Esophagus squamous epithelium (tissue), 5 donors: ENCODE results near the gene ZC3H7B. TPM values are rescaled to one million over a fixed set of nuclear protein-coding genes. Genes with fewer than 3 reads are reported as not detected.
A peak's percentile ranks its signal among the peaks of the same experiment; 100 is the strongest.

Source experiments
- DNase-seq: peaks from one replicate; lab custom pipeline; 2025; lab: John Stamatoyannopoulos, UW
- H3K27ac ChIP-seq, 4 donors: fragments of 200-600 bp; sonication (generic); one replicate each; pipeline ENCODE4 v1.5.1; 2016 to 2019; ENCODE audit warnings: mild to moderate bottlenecking in 1 of 4
- H3K27me3 ChIP-seq, 4 donors: fragments of 200-600 bp; sonication (generic); 1 replicate in 3 of 4; 2 replicates in 1 of 4; pipeline versions ENCODE4 v1.5.1 to v1.6.0; 2017 to 2021; ENCODE audit warnings: antibody characterized with exemption in 1 of 4
- H3K36me3 ChIP-seq, 3 donors: fragments of 200-600 bp; sonication (generic); one replicate each; pipeline ENCODE4 v1.5.1; 2016 to 2019
- H3K4me1 ChIP-seq, 3 donors: fragments of 200-600 bp; sonication (generic); one replicate each; pipeline ENCODE4 v1.5.1; 2017 to 2019
- H3K4me3 ChIP-seq, 4 donors: fragments of 200-600 bp; sonication (generic); 1 replicate in 3 of 4; 2 replicates in 1 of 4; pipeline ENCODE4 v1.5.1; 2016 to 2019; ENCODE audit warnings: mild to moderate bottlenecking in 2 of 4, moderate library complexity in 1 of 4
- H3K9me3 ChIP-seq, 3 donors: fragments of 200-600 bp; sonication (generic); one replicate each; pipeline ENCODE4 v1.5.1; 2016 to 2019
- CTCF ChIP-seq, 6 experiments: fragments of 450-650 bp in 4 of 6; fragments of 200-600 bp in 2 of 6; sonication (generic) in 2 of 6; IDR thresholded peaks; one replicate each; pipeline ENCODE4 v1.5.1; 2016 to 2019; ENCODE audit warnings: antibody characterized with exemption in 6 of 6, mild to moderate bottlenecking in 4 of 6, moderate library complexity in 4 of 6
- POLR2A ChIP-seq, 4 donors: fragments of 450-650 bp; IDR thresholded peaks; one replicate each; pipeline ENCODE4 v1.6.1; 2017; ENCODE audit warnings: antibody characterized with exemption in 4 of 4, mild to moderate bottlenecking in 4 of 4, moderate library complexity in 3 of 4
- WGBS, 2 donors: methylation state at CpG; one replicate each; pipeline ENCODE4 v1.1.5; 2018; 5-methylcytosine and 5-hydroxymethylcytosine counted together
- intact Hi-C: fragments of 100-400 bp; cut with DNase I; formaldehyde crosslinking; loops from one replicate; pipeline ENCODE4 v1.15.0; 2022
- total RNA-seq, 4 donors: library from RNA; depleted of rRNA; stranded (reverse); fragments of >200 nt; gene quantifications; one replicate each; pipeline ENCODE4 v1.1.0, GENCODE V29; 2016
- donor health status: DM: yes; HTN: yes; CAD: no.

The ZC3H7B gene
- total RNA-seq, 4 donors from 2014 or later, result 18.7 to 36.8 (median 20.9) TPM

- intact Hi-C loops, result no loop called here
- H3K27me3 ChIP-seq, result peaks cover 0 to 22% (median 0%) of the 10 kb centered on the region in 4 donors
- TF ChIP-seq CTCF (IDR thresholded peaks at IDR 0.05), result no peak
- TF ChIP-seq POLR2A (IDR thresholded peaks at IDR 0.05), result no peak
- no peaks in the 10 kb centered on the region for H3K9me3 ChIP-seq
- H3K27ac ChIP-seq, result peak overlapping the region; percentile 41 to 83 (median 72)
- peak overlapping the region; percentile 22 to 63 (median 43) for H3K4me3 ChIP-seq
- H3K36me3 ChIP-seq, result no peaks in the 10 kb centered on the region
- H3K4me1 ChIP-seq, result peaks cover 17 to 70% (median 27%) of the 10 kb centered on the region in 3 donors
- no peak for DNase-seq
- WGBS, 2 donors, result 25 to 40% methylated on average over 1 to 7 of the region's 18 CpGs
These were observed 66.6 kb downstream of the ZC3H7B start for GRCh38 chr22:41367680-41368542.

GRCh38 chr22:41368543-41369423 lies 67.5 kb downstream of the ZC3H7B start:
- no peak for DNase-seq
- no peaks in the 10 kb centered on the region for H3K36me3 ChIP-seq
- peak overlapping the region; percentile 11 to 83 (median 72) for H3K27ac ChIP-seq
- no peaks in the 10 kb centered on the region for H3K9me3 ChIP-seq
- H3K4me1 ChIP-seq, result peaks cover 17 to 70% (median 27%) of the 10 kb centered on the region in 3 donors
- intact Hi-C loops, result no loop called here
- TF ChIP-seq POLR2A (IDR thresholded peaks at IDR 0.05) (no peak), CTCF (IDR thresholded peaks at IDR 0.05) (no peak)
- H3K27me3 ChIP-seq, result peaks cover 0 to 22% (median 0%) of the 10 kb centered on the region in 4 donors
- 42% methylated on average over 8 of the region's 19 CpGs; no CpG with 5 or more reads in 1 of the 2 donors for WGBS, 2 donors
- H3K4me3 ChIP-seq, result peak overlapping the region in 3 of 4 donors; percentile 41 to 63 (median 45)

- TF ChIP-seq CTCF (IDR thresholded peaks at IDR 0.05) (no peak), POLR2A (IDR thresholded peaks at IDR 0.05) (no peak)
- Histone ChIP-seq H3K36me3 (no peaks in the 10 kb centered on the region), H3K27me3 (peaks cover 0 to 22% (median 0%) of the 10 kb centered on the region in 4 donors), H3K9me3 (no peaks in the 10 kb centered on the region), H3K27ac (peak overlapping the region; percentile 11 to 83 (median 72)), H3K4me1 (peaks cover 17 to 70% (median 27%) of the 10 kb centered on the region in 3 donors), H3K4me3 (peak overlapping the region in 1 of 4 donors; percentile 63)
- DNase-seq, result no peak
- intact Hi-C loops, result no loop called here
- WGBS, 2 donors, result 38 to 41% methylated on average over 3 of the region's 3 CpGs
These were observed 68.1 kb downstream of the ZC3H7B start for GRCh38 chr22:41369424-41369745.

- Histone ChIP-seq H3K4me1 (peaks cover 17 to 70% (median 27%) of the 10 kb centered on the region in 3 donors), H3K9me3 (no peaks in the 10 kb centered on the region), H3K27ac (no peak overlapping the region), H3K36me3 (no peaks in the 10 kb centered on the region), H3K27me3 (peaks cover 0 to 22% (median 0%) of the 10 kb centered on the region in 4 donors), H3K4me3 (no peak overlapping the region)
- WGBS, 2 donors, result 84 to 85% methylated on average over 9 of the region's 9 CpGs
- DNase-seq, result no peak
- intact Hi-C loops, result no loop called here
- TF ChIP-seq POLR2A (IDR thresholded peaks at IDR 0.05) (no peak), CTCF (IDR thresholded peaks at IDR 0.05) (no peak)
These were observed 68.5 kb downstream of the ZC3H7B start for GRCh38 chr22:41369837-41370236.
